ENCODE measurements around the gene PHKB. TPM values are rescaled to one million over a fixed set of nuclear protein-coding genes. Genes with fewer than 3 reads are reported as not detected.
A peak's percentile ranks its signal among the peaks of the same experiment; 100 is the strongest.
"Not testable (repeated sequence)": the region's sequence is repeated elsewhere in the genome, so short reads cannot be mapped to it uniquely, and the experiment has no call there.

PHKB gene
- 10 to 100 TPM; 57.7 to 61.5 TPM for total RNA-seq
- long read RNA-seq, donor 1, full-length matches to known transcripts, result 2 of 12 reads
- long read RNA-seq, donor 1, partial matches to known transcripts, result 5 of 12 reads
- long read RNA-seq, donor 1, other reads (novel, unspliced or antisense), result 5 of 12 reads
- long read RNA-seq, donor 2, partial matches to known transcripts, result 8 of 10 reads
- long read RNA-seq, donor 2, other reads (novel, unspliced or antisense), result 2 of 10 reads

GRCh38 chr16:47460711-47461597 is at the start of gene PHKB, which contains the start of gene ITFG1:
Gene PHKB, plus strand, starts transcription at chr16:47461331. Its CDS starts 20 bp downstream, at chr16:47461351.
Gene ITFG1, minus strand, starts transcription at chr16:47461063. Its CDS starts 18 bp downstream, at chr16:47461045.
- peak; percentile 97 for DNase-seq (ENCODE audit: low spot score)
- intact Hi-C loops (cut with DNase I), result no loop called here

GRCh38 chr16:47413041-47413440 is 48.1 kb upstream of the PHKB start:
- intact Hi-C loops (cut with DNase I), result no loop called here
- no peak for DNase-seq (ENCODE audit: low spot score)

GRCh38 chr16:47416869-47417268 is 44.3 kb upstream of the PHKB start:
- DNase-seq (ENCODE audit: low spot score), result no peak
- intact Hi-C loops (cut with DNase I), result no loop called here

- DNase-seq (ENCODE audit: low spot score), result no peak
- intact Hi-C loops (cut with DNase I), result no loop called here
Observed at GRCh38 chr16:47424846-47425245, 36.3 kb upstream of the PHKB start.

- DNase-seq (ENCODE audit: low spot score), result no peak
- intact Hi-C loops (cut with DNase I), result no loop called here
Observed at GRCh38 chr16:47426806-47427205, 34.3 kb upstream of the PHKB start.

GRCh38 chr16:47431960-47432359 is 29.2 kb upstream of the PHKB start:
- intact Hi-C loops (cut with DNase I), result no loop called here
- DNase-seq (ENCODE audit: low spot score), result no peak

GRCh38 chr16:47434274-47434673 is 26.9 kb upstream of the PHKB start:
- DNase-seq (ENCODE audit: low spot score); intact Hi-C loops (cut with DNase I): not testable (repeated sequence)

GRCh38 chr16:47440066-47440465 is 21.1 kb upstream of the PHKB start:
- DNase-seq (ENCODE audit: low spot score); intact Hi-C loops (cut with DNase I): not testable (repeated sequence)

GRCh38 chr16:47442884-47443283 is 18.2 kb upstream of the PHKB start:
- DNase-seq (ENCODE audit: low spot score); intact Hi-C loops (cut with DNase I): not testable (repeated sequence)

- no peak for DNase-seq (ENCODE audit: low spot score)
- intact Hi-C loops (cut with DNase I), result no loop called here
Observed at GRCh38 chr16:47446431-47446830, 14.7 kb upstream of the PHKB start.

- no peak for DNase-seq (ENCODE audit: low spot score)
- intact Hi-C loops (cut with DNase I), result no loop called here
Observed at GRCh38 chr16:47448830-47449575, 12.1 kb upstream of the PHKB start.

- DNase-seq (ENCODE audit: low spot score), result no peak
- intact Hi-C loops (cut with DNase I), result no loop called here
Observed at GRCh38 chr16:47449788-47450187, 11.3 kb upstream of the PHKB start.

GRCh38 chr16:47458331-47458730 is 2.8 kb upstream of the PHKB start:
- intact Hi-C loops (cut with DNase I), result no loop called here

GRCh38 chr16:47459603-47460002 is 1.5 kb upstream of the PHKB start:
- no peak for DNase-seq (ENCODE audit: low spot score)

More at GRCh38 chr16:47458331-47458730, 2.8 kb upstream of the PHKB start:
- no peak for DNase-seq (ENCODE audit: low spot score)

GRCh38 chr16:47460359-47460710 is 796 bp upstream of the PHKB start:
- intact Hi-C loops (cut with DNase I), result no loop called here
- no peak for DNase-seq (ENCODE audit: low spot score)

More at GRCh38 chr16:47459603-47460002, 1.5 kb upstream of the PHKB start:
- intact Hi-C loops (cut with DNase I), result no loop called here

GRCh38 chr16:47461598-47462266 is 601 bp downstream of the PHKB start:
- intact Hi-C loops (cut with DNase I), result no loop called here
- no peak for DNase-seq (ENCODE audit: low spot score)

GRCh38 chr16:47463771-47464624 is 2.9 kb downstream of the PHKB start:
- DNase-seq (ENCODE audit: low spot score), result no peak
- intact Hi-C loops (cut with DNase I), result no loop called here

GRCh38 chr16:47465919-47466630 is 4.9 kb downstream of the PHKB start:
- intact Hi-C loops (cut with DNase I), result no loop called here
- no peak for DNase-seq (ENCODE audit: low spot score)
